Muscle layer of colon (tissue), 2 donors: ENCODE measurements around the gene RALGPS2.

Experiments
- H3K27ac ChIP-seq: one replicate; pipeline ENCODE4 v1.7.0; 2013; ENCODE audit warnings: low read depth, mild to moderate bottlenecking, low read length, moderate library complexity
- H3K27me3 ChIP-seq, 2 donors: one replicate each; pipeline ENCODE4 v1.7.0; 2013; ENCODE audit warnings: low read length in 2 of 2, mild to moderate bottlenecking in 2 of 2; ENCODE audit not compliant: insufficient read depth in 2 of 2, control insufficient read depth in 1 of 2
- H3K36me3 ChIP-seq: one replicate; pipeline ENCODE4 v1.7.0; 2013; ENCODE audit warnings: mild to moderate bottlenecking, low read length; ENCODE audit not compliant: insufficient read depth
- H3K4me1 ChIP-seq: one replicate; pipeline ENCODE4 v1.7.0; 2013; ENCODE audit warnings: mild to moderate bottlenecking, low read length; ENCODE audit not compliant: insufficient read depth
- H3K4me3 ChIP-seq, 2 donors: one replicate each; pipeline ENCODE4 v1.7.0; 2013; ENCODE audit warnings: low read length in 2 of 2, low read depth in 1 of 2, mild to moderate bottlenecking in 1 of 2, moderate library complexity in 1 of 2
- H3K9ac ChIP-seq: one replicate; pipeline ENCODE4 v1.7.0; 2013; ENCODE audit warnings: low read length
- H3K9me3 ChIP-seq: one replicate; pipeline ENCODE4 v1.7.0; 2013; ENCODE audit warnings: mild to moderate bottlenecking, low read length
- donor health status: abdominal sarcoma.
- donor health status: Adenocarcinoma of cecum.

RALGPS2 gene

GRCh38 chr1:178868706-178869105 lies 143.7 kb downstream of the RALGPS2 start:
- Histone ChIP-seq H3K9me3 (no peaks in the 10 kb centered on the region), H3K4me1 (peaks cover 31% of the 10 kb centered on the region), H3K4me3 (peak overlapping the region; percentile 51 to 75), H3K27ac (peak overlapping the region; percentile 77), H3K36me3 (peaks cover 11% of the 10 kb centered on the region), H3K9ac (peak overlapping the region; percentile 77), H3K27me3 (no peaks in the 10 kb centered on the region)

DNA sequence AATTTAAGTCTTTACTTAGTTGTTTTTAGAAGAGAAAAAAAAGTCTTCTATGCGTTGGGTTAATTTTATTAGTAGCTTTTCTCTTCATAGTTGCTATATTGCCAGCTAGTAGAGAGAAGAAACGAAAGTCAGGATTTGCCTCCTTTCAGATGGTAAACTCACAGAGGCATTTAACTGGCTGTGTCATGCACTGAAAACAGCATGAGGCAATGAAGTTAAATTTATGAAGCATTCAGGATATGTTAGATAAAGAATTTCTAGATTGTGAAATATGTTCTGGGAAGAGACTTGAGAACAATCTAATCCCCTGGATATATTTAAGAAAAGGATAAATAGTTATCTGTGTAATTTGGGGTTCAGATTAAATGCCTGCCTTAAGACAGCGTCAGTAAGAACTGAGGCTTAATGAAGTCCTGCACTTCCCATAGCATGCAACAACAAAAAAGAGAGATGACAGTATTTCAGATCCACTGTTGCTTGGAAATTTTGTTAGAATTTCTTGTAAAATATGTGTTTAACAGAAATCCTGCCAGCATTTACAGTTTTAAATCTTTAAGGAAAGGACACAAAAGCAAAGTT lies 144.2 kb downstream of the RALGPS2 start:
- H3K9ac ChIP-seq: peak overlapping the region; percentile 77
- peaks cover 9% of the 10 kb centered on the region for H3K36me3 ChIP-seq
- peaks cover 31% of the 10 kb centered on the region for H3K4me1 ChIP-seq
- peak overlapping the region; percentile 51 to 75 for H3K4me3 ChIP-seq
- peak overlapping the region; percentile 77 for H3K27ac ChIP-seq
- no peaks in the 10 kb centered on the region for H3K27me3 ChIP-seq
- no peaks in the 10 kb centered on the region for H3K9me3 ChIP-seq

- Histone ChIP-seq H3K27ac (peak overlapping the region; percentile 77), H3K9ac (peak overlapping the region; percentile 77)
These were observed 145.2 kb downstream of the RALGPS2 start for GRCh38 chr1:178870221-178870620.

DNA sequence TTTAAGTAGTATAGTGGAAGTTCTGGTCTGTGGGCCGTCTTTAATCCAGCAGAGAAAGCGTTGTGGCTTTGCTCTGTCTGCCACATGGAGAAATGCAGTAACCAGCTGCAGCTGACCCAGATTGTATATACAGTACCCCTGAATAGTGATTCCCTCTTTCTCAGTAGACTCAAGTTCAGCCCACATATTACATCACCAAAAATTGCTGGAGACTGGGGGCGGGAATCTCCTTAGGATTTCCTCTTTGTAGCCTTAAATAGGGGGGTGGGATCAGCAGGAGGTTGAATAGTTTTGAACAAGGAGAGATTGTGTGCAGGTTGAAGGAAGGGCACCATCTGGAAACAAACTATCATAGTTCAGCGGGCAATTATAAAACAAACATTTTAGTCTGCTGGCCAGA lies 145.9 kb downstream of the RALGPS2 start, which contains the start of gene ANGPTL1:
Gene ANGPTL1, minus strand, starts transcription at position 134 of the 400 bp plus-strand sequence. CDS start 5,301 bp downstream, outside the sequence.
- peak within 1 kb of the TSS; percentile 77 for H3K9ac ChIP-seq

More at GRCh38 chr1:178870221-178870620, 145.2 kb downstream of the RALGPS2 start:
- Histone ChIP-seq H3K27me3 (no peaks in the 10 kb centered on the region), H3K9me3 (no peaks in the 10 kb centered on the region), H3K36me3 (peaks cover 4% of the 10 kb centered on the region), H3K4me3 (peak overlapping the region; percentile 51 to 75), H3K4me1 (peaks cover 31% of the 10 kb centered on the region)

GRCh38 chr1:178871551-178872320 lies 146.7 kb downstream of the RALGPS2 start:
- H3K4me1 ChIP-seq: peaks cover 22% of the 10 kb centered on the region
- H3K36me3 ChIP-seq: no peaks in the 10 kb centered on the region
- H3K9me3 ChIP-seq: no peaks in the 10 kb centered on the region
- H3K27ac ChIP-seq: peak overlapping the region; percentile 77
- no peaks in the 10 kb centered on the region for H3K27me3 ChIP-seq
- H3K9ac ChIP-seq: peak overlapping the region; percentile 20
- H3K4me3 ChIP-seq: peak overlapping the region in 1 of 2 donors; percentile 75

More for the DNA sequence above, 145.9 kb downstream of the RALGPS2 start, which contains the start of gene ANGPTL1:
- H3K36me3 ChIP-seq: no peaks in the 10 kb centered on the region
- H3K4me1 ChIP-seq: peaks cover 30% of the 10 kb centered on the region
- H3K4me3 ChIP-seq: peak within 1 kb of the TSS; percentile 51 to 75
- H3K9me3 ChIP-seq: no peaks in the 10 kb centered on the region
- no peaks in the 10 kb centered on the region for H3K27me3 ChIP-seq
- H3K27ac ChIP-seq: peak within 1 kb of the TSS; percentile 77

DNA sequence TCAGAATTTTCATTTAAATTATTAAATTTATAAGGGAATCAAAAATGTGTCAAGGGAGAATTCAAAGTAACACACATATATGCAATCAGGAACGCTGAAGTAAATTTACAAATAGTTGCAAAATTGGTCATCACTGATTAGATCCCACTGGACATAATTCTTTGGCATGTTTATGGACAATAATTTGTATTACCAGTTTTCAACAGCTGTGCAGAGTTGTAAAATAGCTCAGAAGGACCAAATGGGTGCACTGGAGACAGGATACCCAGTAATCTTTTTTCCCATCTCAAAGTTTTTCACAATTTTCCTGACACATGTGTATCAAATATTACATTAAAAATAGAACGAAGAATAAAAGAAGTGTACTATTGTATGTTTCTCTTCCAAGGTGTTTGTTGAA lies 149.9 kb downstream of the RALGPS2 start:
- Histone ChIP-seq H3K4me1 (peaks cover 17% of the 10 kb centered on the region), H3K27me3 (no peaks in the 10 kb centered on the region), H3K9ac (no peak overlapping the region), H3K36me3 (no peaks in the 10 kb centered on the region), H3K9me3 (no peaks in the 10 kb centered on the region), H3K27ac (no peak overlapping the region), H3K4me3 (no peak overlapping the region)

DNA sequence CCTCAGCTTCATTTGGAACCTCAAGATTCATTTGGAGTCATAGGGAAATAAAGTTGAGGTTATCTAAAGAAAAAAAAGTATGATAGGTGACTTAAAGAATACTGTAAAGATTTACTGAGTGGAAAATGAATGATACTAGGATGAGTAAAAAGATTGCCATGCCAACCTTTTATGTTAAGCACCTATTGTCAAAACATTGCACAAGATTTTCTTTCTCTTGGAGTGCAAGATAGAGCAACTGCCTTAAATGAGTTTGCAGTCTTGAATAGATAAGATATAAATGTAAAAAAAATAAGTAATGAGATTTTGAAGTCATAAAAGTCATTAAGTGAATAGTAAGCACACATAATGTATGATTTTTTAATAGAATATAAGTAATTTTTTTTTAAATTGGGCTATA lies 150.9 kb downstream of the RALGPS2 start:
- H3K27ac ChIP-seq: no peak overlapping the region
- no peaks in the 10 kb centered on the region for H3K27me3 ChIP-seq
- H3K4me3 ChIP-seq: no peak overlapping the region
- H3K4me1 ChIP-seq: peaks cover 15% of the 10 kb centered on the region
- H3K9ac ChIP-seq: no peak overlapping the region
- H3K36me3 ChIP-seq: no peaks in the 10 kb centered on the region
- H3K9me3 ChIP-seq: no peaks in the 10 kb centered on the region

DNA sequence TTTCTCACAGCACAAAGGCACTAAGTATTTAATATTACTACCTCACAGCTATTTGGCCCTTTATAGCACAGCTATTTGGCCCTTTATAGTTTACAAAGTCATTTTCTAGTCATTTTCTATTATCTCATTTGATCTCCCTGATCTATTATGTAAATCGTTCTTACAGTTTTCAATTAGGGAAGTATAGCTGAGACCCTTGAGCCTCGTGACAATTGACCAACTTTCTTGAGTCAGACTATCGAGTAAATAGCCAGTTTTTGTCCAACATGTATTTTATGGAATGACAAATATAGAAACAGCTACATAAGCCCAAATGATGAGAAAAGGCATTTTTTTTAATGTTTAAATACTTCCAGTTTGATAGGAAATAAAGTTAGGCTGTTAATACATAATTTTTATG lies 152.9 kb downstream of the RALGPS2 start:
- H3K27me3 ChIP-seq: no peaks in the 10 kb centered on the region
- no peak overlapping the region for H3K4me3 ChIP-seq
- H3K27ac ChIP-seq: no peak overlapping the region
- H3K4me1 ChIP-seq: no peaks in the 10 kb centered on the region
- no peak overlapping the region for H3K9ac ChIP-seq
- no peaks in the 10 kb centered on the region for H3K36me3 ChIP-seq
- H3K9me3 ChIP-seq: no peaks in the 10 kb centered on the region

- Histone ChIP-seq H3K9me3 (no peaks in the 10 kb centered on the region), H3K27ac (no peak overlapping the region), H3K9ac (no peak overlapping the region), H3K36me3 (no peaks in the 10 kb centered on the region), H3K4me1 (no peaks in the 10 kb centered on the region), H3K27me3 (no peaks in the 10 kb centered on the region), H3K4me3 (no peak overlapping the region)
These were observed 156.9 kb downstream of the RALGPS2 start for GRCh38 chr1:178881950-178882349.

DNA sequence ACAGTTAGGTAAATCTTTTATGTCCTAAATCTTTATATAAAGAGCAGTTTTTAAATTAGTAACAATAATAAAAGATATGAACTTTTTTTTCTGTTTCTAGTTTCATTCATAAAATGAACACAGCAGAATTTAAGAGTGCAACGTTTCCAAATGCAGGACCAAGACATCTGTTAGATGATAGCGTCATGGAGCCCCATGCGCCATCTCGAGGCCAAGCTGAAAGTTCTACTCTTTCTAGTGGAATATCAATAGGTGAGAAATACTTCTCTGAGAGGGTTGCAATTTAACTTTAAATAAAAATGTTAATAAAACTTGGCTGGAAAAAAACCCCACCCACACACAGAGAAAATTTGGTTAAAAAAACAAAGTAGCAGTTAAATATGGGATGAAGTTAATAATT lies 160.8 kb downstream of the RALGPS2 start:
- no peaks in the 10 kb centered on the region for H3K36me3 ChIP-seq
- H3K9me3 ChIP-seq: no peaks in the 10 kb centered on the region
- H3K4me1 ChIP-seq: no peaks in the 10 kb centered on the region
- no peak overlapping the region for H3K4me3 ChIP-seq
- no peaks in the 10 kb centered on the region for H3K27me3 ChIP-seq
- H3K9ac ChIP-seq: no peak overlapping the region
- no peak overlapping the region for H3K27ac ChIP-seq

DNA sequence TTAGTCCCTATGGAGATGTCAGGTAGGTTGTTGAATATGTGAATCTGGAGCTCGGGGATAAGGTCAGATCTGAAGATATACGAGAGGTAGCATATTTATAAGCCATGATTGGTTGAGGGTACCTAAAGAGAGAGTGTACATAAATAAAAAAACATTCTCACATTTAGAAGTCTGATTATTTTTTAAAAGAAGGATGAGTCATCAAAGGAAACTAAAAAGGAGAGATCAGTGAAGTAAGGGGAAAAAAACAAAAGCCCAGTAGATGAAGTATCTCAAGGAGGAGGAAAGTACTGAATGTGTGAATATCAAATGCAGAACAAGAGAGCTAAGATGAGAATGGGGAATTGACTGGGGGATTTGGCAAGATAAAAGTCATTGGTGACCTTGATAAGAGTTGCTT lies 161.5 kb downstream of the RALGPS2 start:
- Histone ChIP-seq H3K9me3 (no peaks in the 10 kb centered on the region), H3K4me1 (no peaks in the 10 kb centered on the region), H3K27me3 (no peaks in the 10 kb centered on the region), H3K27ac (no peak overlapping the region), H3K36me3 (no peaks in the 10 kb centered on the region), H3K9ac (no peak overlapping the region), H3K4me3 (no peak overlapping the region)
